Measurements from ENCODE around the gene PYGB. TPM values are rescaled to one million over a fixed set of nuclear protein-coding genes. Genes with fewer than 3 reads are reported as not detected.

The PYGB gene
- total and polyA plus RNA-seq, 4 donors, result 30.3 to 90.3 (median 47.3) TPM

- WGBS, 2 donors, result 91% methylated on average over 9 of the region's 9 CpGs
- Histone ChIP-seq H3K27me3 (ENCODE audit: control insufficient read depth in 3 of 3, insufficient read depth in 3 of 3, low read length in 2 of 3) (no peaks in the 10 kb centered on the region), H3K9me3 (ENCODE audit: control insufficient read depth in 4 of 4, insufficient read depth in 3 of 4, low read length in 3 of 4) (no peaks in the 10 kb centered on the region), H3K4me3 (no peak overlapping the region), H3K9ac (ENCODE audit: insufficient read depth in 1 of 2, low read length in 2 of 2) (no peak overlapping the region), H3K27ac (ENCODE audit: low read depth in 1 of 2, low read length in 1 of 2) (no peak overlapping the region), H3K4me1 (ENCODE audit: control insufficient read depth in 5 of 5, insufficient read depth in 5 of 5, low read length in 5 of 5) (peaks cover 0 to 7% (median 0%) of the 10 kb centered on the region in 5 donors), H3K36me3 (ENCODE audit: control insufficient read depth in 4 of 4, insufficient read depth in 4 of 4, low read length in 4 of 4) (peaks cover 0 to 43% (median 12%) of the 10 kb centered on the region in 4 donors)
- TF ChIP-seq, protein P1, sequence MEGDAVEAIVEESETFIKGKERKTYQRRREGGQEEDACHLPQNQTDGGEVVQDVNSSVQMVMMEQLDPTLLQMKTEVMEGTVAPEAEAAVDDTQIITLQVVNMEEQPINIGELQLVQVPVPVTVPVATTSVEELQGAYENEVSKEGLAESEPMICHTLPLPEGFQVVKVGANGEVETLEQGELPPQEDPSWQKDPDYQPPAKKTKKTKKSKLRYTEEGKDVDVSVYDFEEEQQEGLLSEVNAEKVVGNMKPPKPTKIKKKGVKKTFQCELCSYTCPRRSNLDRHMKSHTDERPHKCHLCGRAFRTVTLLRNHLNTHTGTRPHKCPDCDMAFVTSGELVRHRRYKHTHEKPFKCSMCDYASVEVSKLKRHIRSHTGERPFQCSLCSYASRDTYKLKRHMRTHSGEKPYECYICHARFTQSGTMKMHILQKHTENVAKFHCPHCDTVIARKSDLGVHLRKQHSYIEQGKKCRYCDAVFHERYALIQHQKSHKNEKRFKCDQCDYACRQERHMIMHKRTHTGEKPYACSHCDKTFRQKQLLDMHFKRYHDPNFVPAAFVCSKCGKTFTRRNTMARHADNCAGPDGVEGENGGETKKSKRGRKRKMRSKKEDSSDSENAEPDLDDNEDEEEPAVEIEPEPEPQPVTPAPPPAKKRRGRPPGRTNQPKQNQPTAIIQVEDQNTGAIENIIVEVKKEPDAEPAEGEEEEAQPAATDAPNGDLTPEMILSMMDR (IDR thresholded peaks at IDR 0.05; ENCODE audit: control extremely low read depth, extremely low read depth), result no peak
- no peak for ATAC-seq (ENCODE audit: insufficient read depth, low FRiP score)
- no peak for DNase-seq
These were observed 51.9 kb downstream of the PYGB start for GRCh38 chr20:25299806-25300205.

DNA sequence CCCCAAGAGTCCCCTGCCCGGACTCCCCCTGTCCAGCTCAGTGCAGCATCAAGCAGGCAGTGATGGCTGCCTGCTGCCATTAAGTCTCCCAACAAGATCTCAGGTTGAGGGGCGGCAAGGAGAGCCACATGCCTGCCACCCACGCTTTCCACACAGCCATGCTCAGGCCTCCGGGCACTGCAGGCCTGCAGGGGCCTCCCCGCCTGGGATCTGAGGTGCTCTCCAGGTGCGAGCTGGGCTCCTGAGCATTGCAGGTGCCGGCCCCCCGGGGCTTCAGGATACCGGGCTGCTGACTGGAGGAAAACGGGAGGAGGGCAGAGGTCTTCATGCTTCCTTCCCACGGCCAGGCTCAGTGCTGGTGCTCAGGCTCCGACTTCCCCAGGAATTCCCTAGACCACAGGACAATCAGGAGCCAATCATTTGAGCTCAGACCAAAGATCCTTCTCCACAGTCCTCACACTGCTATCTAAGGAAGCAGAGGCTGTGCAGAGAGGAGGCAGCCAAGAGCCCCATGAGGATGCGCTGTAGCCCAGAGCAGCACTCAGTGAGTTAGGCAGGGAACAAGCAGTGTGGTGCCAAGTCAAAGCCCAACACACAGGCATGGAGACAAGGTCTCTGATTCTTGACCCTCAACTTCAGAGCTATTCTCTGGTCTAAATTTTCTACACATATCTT lies 52.7 kb downstream of the PYGB start:
- H3K9me3 ChIP-seq (ENCODE audit: control insufficient read depth in 4 of 4, insufficient read depth in 3 of 4, low read length in 3 of 4), result no peaks in the 10 kb centered on the region
- WGBS, 2 donors, result 81 to 84% methylated on average over 13 of the region's 13 CpGs
- TF ChIP-seq, protein P1 (IDR thresholded peaks at IDR 0.05; ENCODE audit: control extremely low read depth, extremely low read depth), result no peak
- DNase-seq (no peak), ATAC-seq (ENCODE audit: insufficient read depth, low FRiP score) (no peak)
- peaks cover 0 to 42% (median 12%) of the 10 kb centered on the region in 4 donors for H3K36me3 ChIP-seq (ENCODE audit: control insufficient read depth in 4 of 4, insufficient read depth in 4 of 4, low read length in 4 of 4)
- no peaks in the 10 kb centered on the region for H3K27me3 ChIP-seq (ENCODE audit: control insufficient read depth in 3 of 3, insufficient read depth in 3 of 3, low read length in 2 of 3)
- no peak overlapping the region for H3K9ac ChIP-seq (ENCODE audit: insufficient read depth in 1 of 2, low read length in 2 of 2)
- no peak overlapping the region for H3K4me3 ChIP-seq
- peaks cover 0 to 3% (median 0%) of the 10 kb centered on the region in 5 donors for H3K4me1 ChIP-seq (ENCODE audit: control insufficient read depth in 5 of 5, insufficient read depth in 5 of 5, low read length in 5 of 5)
- H3K27ac ChIP-seq (ENCODE audit: low read depth in 1 of 2, low read length in 1 of 2), result no peak overlapping the region

GRCh38 chr20:25301357-25301920 lies 53.6 kb downstream of the PYGB start:
- TF ChIP-seq, protein P1 (IDR thresholded peaks at IDR 0.05; ENCODE audit: control extremely low read depth, extremely low read depth), result no peak
- Histone ChIP-seq H3K27ac (ENCODE audit: low read depth in 1 of 2, low read length in 1 of 2) (no peak overlapping the region), H3K9me3 (ENCODE audit: control insufficient read depth in 4 of 4, insufficient read depth in 3 of 4, low read length in 3 of 4) (no peaks in the 10 kb centered on the region), H3K4me1 (ENCODE audit: control insufficient read depth in 5 of 5, insufficient read depth in 5 of 5, low read length in 5 of 5) (peaks cover 0 to 3% (median 0%) of the 10 kb centered on the region in 5 donors), H3K9ac (ENCODE audit: insufficient read depth in 1 of 2, low read length in 2 of 2) (no peak overlapping the region), H3K36me3 (ENCODE audit: control insufficient read depth in 4 of 4, insufficient read depth in 4 of 4, low read length in 4 of 4) (peaks cover 0 to 37% (median 13%) of the 10 kb centered on the region in 4 donors), H3K27me3 (ENCODE audit: control insufficient read depth in 3 of 3, insufficient read depth in 3 of 3, low read length in 2 of 3) (no peaks in the 10 kb centered on the region), H3K4me3 (no peak overlapping the region)
- ATAC-seq (ENCODE audit: insufficient read depth, low FRiP score) (no peak), DNase-seq (no peak)
- WGBS, 2 donors, result 89 to 96% methylated on average over 9 of the region's 9 CpGs
